PC-9 (cell line): ENCODE measurements around the gene MRPL17. TPM values are rescaled to one million over a fixed set of nuclear protein-coding genes. Genes with fewer than 3 reads are reported as not detected.

Experiments used
- BruUV-seq: library from RNA; stranded (reverse); fragments of 400-500 nt; replicated peaks from 2 replicates; lab custom pipeline; 2021; lab: Mats Ljungman, UMichigan
- CTCF ChIA-PET: fragments of 300-600 bp; sonication (Branson Sonifier 250); formaldehyde crosslinking; loops from one replicate; lab custom pipeline; 2022; ENCODE audit warnings: antibody characterized with exemption; lab: Charles Lee
- POLR2A ChIA-PET: fragments of 300-600 bp; sonication (Branson Sonifier 250); formaldehyde crosslinking; loops from one replicate; lab custom pipeline; 2022; ENCODE audit warnings: antibody characterized with exemption; ENCODE audit not compliant: unreplicated experiment; lab: Charles Lee
- DNase-seq, 2 experiments: peaks; one replicate each; pipeline versions ENCODE4 v3.0.0 to v3.0.0-alpha.2; 2015 to 2022; ENCODE audit warnings: mixed read lengths in 1 of 2
- H2AFZ ChIP-seq: fragments of 200-600 bp; sonication (generic); 2 replicates; pipeline ENCODE4 v1.8.1; 2017; ENCODE audit warnings: antibody characterized with exemption
- H3F3A ChIP-seq: fragments of 200-600 bp; sonication (generic); 2 replicates; pipeline ENCODE4 v1.8.1; 2017; ENCODE audit warnings: antibody characterized with exemption, mild to moderate bottlenecking, low read depth; ENCODE audit not compliant: insufficient read depth
- H3K27ac ChIP-seq: fragments of 200-600 bp; sonication (generic); 2 replicates; pipeline ENCODE4 v1.6.1; 2016; ENCODE audit warnings: mixed run types
- H3K27me3 ChIP-seq: fragments of 200-600 bp; sonication (generic); 2 replicates; pipeline ENCODE4 v1.6.1; 2016; ENCODE audit warnings: low read depth, mixed run types; ENCODE audit not compliant: insufficient read depth
- H3K36me3 ChIP-seq: fragments of 200-600 bp; sonication (generic); 2 replicates; pipeline ENCODE4 v1.6.1; 2016; ENCODE audit warnings: low read depth, mixed run types
- H3K4me1 ChIP-seq: fragments of 200-600 bp; sonication (generic); replicated peaks from 2 replicates; pipeline ENCODE4 v1.6.1; 2016; ENCODE audit warnings: mixed run types; ENCODE audit not compliant: insufficient read depth
- H3K4me2 ChIP-seq: fragments of 200-600 bp; sonication (generic); 2 replicates; pipeline ENCODE4 v1.6.1; 2017; ENCODE audit warnings: mixed run types
- H3K4me3 ChIP-seq: fragments of 200-600 bp; sonication (generic); 2 replicates; pipeline ENCODE4 v1.6.1; 2016; ENCODE audit warnings: mixed run types
- H3K79me2 ChIP-seq: fragments of 200-600 bp; sonication (generic); 2 replicates; pipeline ENCODE4 v1.6.1; 2017; ENCODE audit warnings: low read depth, mixed run types
- H3K9me2 ChIP-seq: fragments of 200-600 bp; sonication (generic); 2 replicates; pipeline ENCODE4 v1.8.1; 2017; ENCODE audit warnings: mild to moderate bottlenecking; ENCODE audit not compliant: insufficient read depth
- H3K9me3 ChIP-seq: fragments of 200-600 bp; sonication (generic); 2 replicates; pipeline ENCODE4 v1.8.1; 2016; ENCODE audit warnings: low read depth; ENCODE audit not compliant: insufficient read depth
- H4K20me1 ChIP-seq: fragments of 200-600 bp; sonication (generic); 2 replicates; pipeline ENCODE4 v1.8.1; 2017; ENCODE audit not compliant: insufficient read depth
- EZH2 ChIP-seq: fragments of 200-600 bp; sonication (generic); IDR thresholded peaks from 2 replicates; pipeline ENCODE4 v1.8.0; 2017; ENCODE audit warnings: antibody characterized with exemption, low read depth
- intact Hi-C: fragments of 100-400 bp; cut with micrococcal nuclease; formaldehyde crosslinking; loops from one replicate; pipeline ENCODE4 v1.10.0; 2022; ENCODE audit not compliant: unreplicated experiment
- total RNA-seq: library from RNA; stranded (reverse); gene quantifications from 2 replicates; pipeline ENCODE4 v1.2.3, GENCODE V29; 2021
- TF ChIP-seq, protein P1 (sequence below): fragments of 200-600 bp; sonication (generic); conservative IDR thresholded peaks from 2 replicates; pipeline ENCODE4 v1.6.1; 2017; ENCODE audit warnings: mixed run types, antibody characterized with exemption, mild to moderate bottlenecking, moderate library complexity

MRPL17 gene
- total RNA-seq, 1 experiment from 2014 or later, result 35.5 TPM

DNA sequence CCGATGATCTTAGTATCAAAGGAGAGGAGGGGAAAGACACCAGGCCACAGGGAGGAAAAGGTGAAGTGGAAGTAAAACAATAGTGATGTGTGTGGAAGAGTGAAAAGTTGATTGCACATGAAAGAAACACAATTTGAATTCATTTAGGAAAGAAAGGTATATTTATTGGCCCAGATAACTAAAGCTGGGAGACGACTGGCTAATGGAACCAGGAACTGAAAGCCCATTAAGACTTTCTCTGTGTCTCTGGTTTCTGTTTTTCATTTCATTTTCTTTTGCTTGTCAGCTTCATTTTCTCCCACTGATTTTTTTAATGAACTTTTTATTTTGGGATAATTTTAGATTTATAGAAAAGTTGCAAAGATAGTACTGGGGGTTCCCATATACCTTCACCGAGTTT is 22.4 kb downstream of the MRPL17 start:
- TF ChIP-seq EZH2, result no peak
- TF ChIP-seq, protein P1, sequence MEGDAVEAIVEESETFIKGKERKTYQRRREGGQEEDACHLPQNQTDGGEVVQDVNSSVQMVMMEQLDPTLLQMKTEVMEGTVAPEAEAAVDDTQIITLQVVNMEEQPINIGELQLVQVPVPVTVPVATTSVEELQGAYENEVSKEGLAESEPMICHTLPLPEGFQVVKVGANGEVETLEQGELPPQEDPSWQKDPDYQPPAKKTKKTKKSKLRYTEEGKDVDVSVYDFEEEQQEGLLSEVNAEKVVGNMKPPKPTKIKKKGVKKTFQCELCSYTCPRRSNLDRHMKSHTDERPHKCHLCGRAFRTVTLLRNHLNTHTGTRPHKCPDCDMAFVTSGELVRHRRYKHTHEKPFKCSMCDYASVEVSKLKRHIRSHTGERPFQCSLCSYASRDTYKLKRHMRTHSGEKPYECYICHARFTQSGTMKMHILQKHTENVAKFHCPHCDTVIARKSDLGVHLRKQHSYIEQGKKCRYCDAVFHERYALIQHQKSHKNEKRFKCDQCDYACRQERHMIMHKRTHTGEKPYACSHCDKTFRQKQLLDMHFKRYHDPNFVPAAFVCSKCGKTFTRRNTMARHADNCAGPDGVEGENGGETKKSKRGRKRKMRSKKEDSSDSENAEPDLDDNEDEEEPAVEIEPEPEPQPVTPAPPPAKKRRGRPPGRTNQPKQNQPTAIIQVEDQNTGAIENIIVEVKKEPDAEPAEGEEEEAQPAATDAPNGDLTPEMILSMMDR, result no peak
- Histone ChIP-seq H3K4me3 (no peak overlapping the region), H4K20me1 (no peaks in the 10 kb centered on the region), H3K9me3 (no peaks in the 10 kb centered on the region), H3F3A (no peaks in the 10 kb centered on the region), H3K27ac (no peak overlapping the region), H3K27me3 (no peaks in the 10 kb centered on the region), H3K9me2 (no peaks in the 10 kb centered on the region), H3K36me3 (no peaks in the 10 kb centered on the region), H3K4me2 (no peak overlapping the region), H2AFZ (no peak overlapping the region), H3K79me2 (no peaks in the 10 kb centered on the region), H3K4me1 (no peaks in the 10 kb centered on the region)
- intact Hi-C loops, result no loop called here
- CTCF ChIA-PET, result no interaction called here
- DNase-seq, result no peak
- POLR2A ChIA-PET, result no interaction called here
- BruUV-seq, result no TSS peak

DNA sequence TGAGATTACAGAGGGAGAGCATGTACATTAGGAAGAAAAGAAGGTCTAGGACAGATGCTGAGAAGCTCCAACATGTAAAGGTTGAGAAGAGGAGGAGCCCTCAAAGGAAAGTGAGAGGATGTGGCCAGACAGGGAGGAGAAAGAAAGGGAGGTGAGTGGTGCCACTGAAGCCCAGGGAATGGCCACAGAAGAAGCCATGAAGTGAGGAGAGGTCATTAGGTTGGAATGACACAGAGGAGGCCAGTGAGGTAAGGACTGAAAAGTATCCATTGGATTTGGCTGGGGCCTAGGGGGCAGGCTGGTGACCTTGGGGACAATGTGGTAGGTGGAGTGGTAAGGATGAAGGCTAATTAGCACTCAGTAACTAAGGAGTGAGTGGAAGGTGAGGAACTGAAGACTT is 24.5 kb downstream of the MRPL17 start:
- Histone ChIP-seq H3K9me3 (no peaks in the 10 kb centered on the region), H3K79me2 (no peaks in the 10 kb centered on the region), H3K27ac (no peak overlapping the region), H4K20me1 (no peaks in the 10 kb centered on the region), H3K4me3 (no peak overlapping the region), H3K36me3 (no peaks in the 10 kb centered on the region), H2AFZ (no peak overlapping the region), H3K27me3 (no peaks in the 10 kb centered on the region), H3F3A (no peaks in the 10 kb centered on the region), H3K9me2 (no peaks in the 10 kb centered on the region), H3K4me2 (no peak overlapping the region), H3K4me1 (no peaks in the 10 kb centered on the region)
- CTCF ChIA-PET, result no interaction called here
- TF ChIP-seq EZH2, result no peak
- TF ChIP-seq, protein P1, result no peak
- POLR2A ChIA-PET, result no interaction called here
- no TSS peak for BruUV-seq
- intact Hi-C loops, result no loop called here
- no peak for DNase-seq

DNA sequence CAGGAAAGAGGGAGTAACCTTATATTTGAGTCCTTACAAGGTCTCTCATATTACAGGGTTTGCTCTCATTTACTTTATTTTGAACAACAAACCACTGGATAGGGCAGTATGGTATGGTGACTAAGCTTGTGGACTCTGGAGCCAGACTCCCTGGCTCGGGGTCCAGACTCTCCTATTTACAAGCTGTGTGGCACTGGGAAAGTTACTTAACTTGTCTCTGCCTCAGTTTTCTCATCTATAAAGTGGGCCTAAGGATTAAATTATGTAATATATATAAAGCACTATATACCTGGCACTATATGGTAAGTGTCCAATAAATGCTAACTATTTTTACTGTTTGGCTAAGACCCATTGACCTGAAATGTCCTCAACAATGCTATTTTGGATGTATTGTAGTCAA is 25.8 kb downstream of the MRPL17 start:
- no peak overlapping the region for H3K4me3 ChIP-seq
- BruUV-seq, result no TSS peak
- no peaks in the 10 kb centered on the region for H3K9me3 ChIP-seq
- H3K27ac ChIP-seq, result no peak overlapping the region
- H3K36me3 ChIP-seq, result no peaks in the 10 kb centered on the region
- ChIA-PET POLR2A (no interaction called here), CTCF (no interaction called here)
- H3K4me1 ChIP-seq, result no peaks in the 10 kb centered on the region
- no peaks in the 10 kb centered on the region for H3K27me3 ChIP-seq
- no peak overlapping the region for H3K4me2 ChIP-seq
- no peak for DNase-seq
- no peaks in the 10 kb centered on the region for H3K9me2 ChIP-seq
- no peaks in the 10 kb centered on the region for H3F3A ChIP-seq
- TF ChIP-seq, protein P1, result no peak
- no peak for TF ChIP-seq EZH2
- no peaks in the 10 kb centered on the region for H3K79me2 ChIP-seq
- intact Hi-C loops, result no loop called here
- H2AFZ ChIP-seq, result no peak overlapping the region
- no peaks in the 10 kb centered on the region for H4K20me1 ChIP-seq
